Activated T-cell treated with anti-CD3 and anti-CD28 coated beads, Interleukin-2, amount 50 U/mL, for 72 hours (primary cell): Measurements from ENCODE around the gene SAFB. TPM values are rescaled to one million over a fixed set of nuclear protein-coding genes. Genes with fewer than 3 reads are reported as not detected.
"Not testable (repeated sequence)": the region's sequence is repeated elsewhere in the genome, so short reads cannot be mapped to it uniquely, and the experiment has no call there.

ENCODE experiments used
- ATAC-seq, 2 donors: fragments of 150-1000 bp; cut with Tn5 transposase; replicated peaks in 1 of 2; 2 replicates each; pipeline ENCODE4 v1.10.0; 2021; ENCODE audit warnings: moderate library complexity in 2 of 2, mild to moderate bottlenecking in 1 of 2
- DNase-seq, 2 donors: peaks; one replicate each; pipeline ENCODE4 v3.0.0; 2021 to 2022; ENCODE audit warnings: mixed read lengths in 1 of 2
- H3K27ac Mint-ChIP-seq: one replicate; pipeline ENCODE4 v1.8.0; 2022; ENCODE audit warnings: mild to moderate bottlenecking, moderate library complexity, mixed read lengths
- H3K27me3 Mint-ChIP-seq: one replicate; pipeline ENCODE4 v1.8.0; 2022; ENCODE audit warnings: low read depth, mixed read lengths
- H3K36me3 Mint-ChIP-seq, 2 donors: one replicate each; pipeline ENCODE4 v1.8.0; 2022; ENCODE audit warnings: mixed read lengths in 2 of 2, mild to moderate bottlenecking in 1 of 2; ENCODE audit not compliant: insufficient read depth in 2 of 2
- H3K4me1 Mint-ChIP-seq: one replicate; pipeline ENCODE4 v1.8.0; 2022; ENCODE audit warnings: low read depth, mixed read lengths
- H3K4me3 Mint-ChIP-seq, 2 donors: one replicate each; pipeline ENCODE4 v1.8.0; 2022; ENCODE audit warnings: mild to moderate bottlenecking in 2 of 2, mixed read lengths in 2 of 2, moderate library complexity in 2 of 2
- H3K9me3 Mint-ChIP-seq, 2 donors: one replicate each; pipeline ENCODE4 v1.8.0; 2022; ENCODE audit warnings: mixed read lengths in 2 of 2
- total RNA-seq, 2 donors: library from RNA; stranded (reverse); gene quantifications; one replicate each; pipeline ENCODE4 v1.2.3, GENCODE V29; 2022

The SAFB gene
- total RNA-seq, 2 donors from 2014 or later = 108 to 112 TPM

GRCh38 chr19:5688262-5688881 is 65.5 kb downstream of the SAFB start:
- DNase-seq, ATAC-seq, H3K27me3 Mint-ChIP-seq, H3K9me3 Mint-ChIP-seq: not testable (repeated sequence)
- Mint-ChIP-seq H3K36me3 (peaks cover 4 to 12% of the 10 kb centered on the region in 2 donors), H3K27ac (peak overlapping the region; percentile 83), H3K4me1 (peaks cover 44% of the 10 kb centered on the region), H3K4me3 (peak overlapping the region; percentile 75 to 76)

- Mint-ChIP-seq H3K36me3 (peaks cover 8 to 15% of the 10 kb centered on the region in 2 donors), H3K27me3 (no peaks in the 10 kb centered on the region), H3K27ac (peak within 1 kb of the TSS; percentile 93), H3K4me3 (peak within 1 kb of the TSS; percentile 95 to 99), H3K9me3 (no peaks in the 10 kb centered on the region), H3K4me1 (peaks cover 48% of the 10 kb centered on the region)
- DNase-seq (peak; percentile 99 to 100), ATAC-seq (peak; percentile 49 to 54)
Observed at GRCh38 chr19:5690125-5690954, 67.5 kb downstream of the SAFB start, which contains the start of gene RPL36. TSS of gene RPL36 (plus strand) at chr19:5690295. CDS start at chr19:5690508, 213 bp downstream.

- H3K27ac Mint-ChIP-seq = peak overlapping the region; percentile 93
- peak; percentile 59 to 69 for DNase-seq
- ATAC-seq = peak in 1 of 2 donors; percentile 1
- H3K27me3 Mint-ChIP-seq = no peaks in the 10 kb centered on the region
- H3K36me3 Mint-ChIP-seq = peaks cover 8 to 15% of the 10 kb centered on the region in 2 donors
- peaks cover 43% of the 10 kb centered on the region for H3K4me1 Mint-ChIP-seq
- peak overlapping the region; percentile 95 to 99 for H3K4me3 Mint-ChIP-seq
- H3K9me3 Mint-ChIP-seq = no peaks in the 10 kb centered on the region
Observed at GRCh38 chr19:5690955-5691821, 68.3 kb downstream of the SAFB start.

- DNase-seq (peak; percentile 31), ATAC-seq (no peak)
- H3K36me3 Mint-ChIP-seq = peaks cover 8 to 15% of the 10 kb centered on the region in 2 donors
Observed at GRCh38 chr19:5691822-5692722, 69.2 kb downstream of the SAFB start.

GRCh38 chr19:5692723-5693194 is 69.9 kb downstream of the SAFB start:
- H3K9me3 Mint-ChIP-seq = no peaks in the 10 kb centered on the region
- peak overlapping the region; percentile 95 to 99 for H3K4me3 Mint-ChIP-seq
- DNase-seq = no peak
- H3K36me3 Mint-ChIP-seq = peaks cover 8 to 15% of the 10 kb centered on the region in 2 donors
- peak overlapping the region; percentile 83 for H3K27ac Mint-ChIP-seq
- no peak for ATAC-seq
- peaks cover 38% of the 10 kb centered on the region for H3K4me1 Mint-ChIP-seq
- H3K27me3 Mint-ChIP-seq = no peaks in the 10 kb centered on the region

More at GRCh38 chr19:5691822-5692722, 69.2 kb downstream of the SAFB start:
- H3K27ac Mint-ChIP-seq = peak overlapping the region; percentile 83
- H3K4me1 Mint-ChIP-seq = peaks cover 38% of the 10 kb centered on the region
- H3K9me3 Mint-ChIP-seq = no peaks in the 10 kb centered on the region
- H3K27me3 Mint-ChIP-seq = no peaks in the 10 kb centered on the region
- peak overlapping the region; percentile 95 to 99 for H3K4me3 Mint-ChIP-seq

GRCh38 chr19:5693195-5694166 is 70.6 kb downstream of the SAFB start:
- H3K36me3 Mint-ChIP-seq = peaks cover 8 to 15% of the 10 kb centered on the region in 2 donors
- H3K27me3 Mint-ChIP-seq = no peaks in the 10 kb centered on the region
- H3K9me3 Mint-ChIP-seq = no peaks in the 10 kb centered on the region
- peak overlapping the region; percentile 83 for H3K27ac Mint-ChIP-seq
- peak in 1 of 2 donors; percentile 20 for DNase-seq
- H3K4me1 Mint-ChIP-seq = peaks cover 33% of the 10 kb centered on the region
- no peak for ATAC-seq
- H3K4me3 Mint-ChIP-seq = peak overlapping the region; percentile 11 to 99

GRCh38 chr19:5694167-5694955 is 71.5 kb downstream of the SAFB start:
- no peaks in the 10 kb centered on the region for H3K27me3 Mint-ChIP-seq
- no peaks in the 10 kb centered on the region for H3K9me3 Mint-ChIP-seq
- DNase-seq (no peak), ATAC-seq (no peak)
- peak overlapping the region; percentile 63 for H3K27ac Mint-ChIP-seq
- peak overlapping the region; percentile 54 to 59 for H3K4me3 Mint-ChIP-seq
- H3K4me1 Mint-ChIP-seq = peaks cover 33% of the 10 kb centered on the region
- H3K36me3 Mint-ChIP-seq = peaks cover 8 to 15% of the 10 kb centered on the region in 2 donors

GRCh38 chr19:5694956-5695648 is 72.2 kb downstream of the SAFB start:
- H3K4me1 Mint-ChIP-seq = peaks cover 27% of the 10 kb centered on the region
- DNase-seq = no peak
- peak overlapping the region in 1 of 2 donors; percentile 11 for H3K4me3 Mint-ChIP-seq
- H3K27me3 Mint-ChIP-seq = no peaks in the 10 kb centered on the region
- peaks cover 8 to 15% of the 10 kb centered on the region in 2 donors for H3K36me3 Mint-ChIP-seq
- no peaks in the 10 kb centered on the region for H3K9me3 Mint-ChIP-seq
- no peak for ATAC-seq
- H3K27ac Mint-ChIP-seq = peak overlapping the region; percentile 24

GRCh38 chr19:5695649-5696195 is 72.8 kb downstream of the SAFB start:
- no peaks in the 10 kb centered on the region for H3K9me3 Mint-ChIP-seq
- H3K27me3 Mint-ChIP-seq = no peaks in the 10 kb centered on the region
- peaks cover 4 to 11% of the 10 kb centered on the region in 2 donors for H3K36me3 Mint-ChIP-seq
- no peak for ATAC-seq
- DNase-seq = no peak
- no peak overlapping the region for H3K4me3 Mint-ChIP-seq
- H3K27ac Mint-ChIP-seq = peak overlapping the region; percentile 24
- H3K4me1 Mint-ChIP-seq = peaks cover 21% of the 10 kb centered on the region
